GM10266 (cell line): ENCODE results near the gene GAB1.

ENCODE experiments used
- DNase-seq: peaks from one replicate; pipeline ENCODE4 v3.0.0; 2012; ENCODE audit errors: extremely low spot score
- CTCF ChIP-seq: IDR thresholded peaks from 2 replicates; pipeline ENCODE4 v1.5.1; 2012; ENCODE audit warnings: mild to moderate bottlenecking, low read depth; ENCODE audit not compliant: control insufficient read depth, insufficient read depth; ENCODE audit errors: missing control alignments

The GAB1 gene

DNA sequence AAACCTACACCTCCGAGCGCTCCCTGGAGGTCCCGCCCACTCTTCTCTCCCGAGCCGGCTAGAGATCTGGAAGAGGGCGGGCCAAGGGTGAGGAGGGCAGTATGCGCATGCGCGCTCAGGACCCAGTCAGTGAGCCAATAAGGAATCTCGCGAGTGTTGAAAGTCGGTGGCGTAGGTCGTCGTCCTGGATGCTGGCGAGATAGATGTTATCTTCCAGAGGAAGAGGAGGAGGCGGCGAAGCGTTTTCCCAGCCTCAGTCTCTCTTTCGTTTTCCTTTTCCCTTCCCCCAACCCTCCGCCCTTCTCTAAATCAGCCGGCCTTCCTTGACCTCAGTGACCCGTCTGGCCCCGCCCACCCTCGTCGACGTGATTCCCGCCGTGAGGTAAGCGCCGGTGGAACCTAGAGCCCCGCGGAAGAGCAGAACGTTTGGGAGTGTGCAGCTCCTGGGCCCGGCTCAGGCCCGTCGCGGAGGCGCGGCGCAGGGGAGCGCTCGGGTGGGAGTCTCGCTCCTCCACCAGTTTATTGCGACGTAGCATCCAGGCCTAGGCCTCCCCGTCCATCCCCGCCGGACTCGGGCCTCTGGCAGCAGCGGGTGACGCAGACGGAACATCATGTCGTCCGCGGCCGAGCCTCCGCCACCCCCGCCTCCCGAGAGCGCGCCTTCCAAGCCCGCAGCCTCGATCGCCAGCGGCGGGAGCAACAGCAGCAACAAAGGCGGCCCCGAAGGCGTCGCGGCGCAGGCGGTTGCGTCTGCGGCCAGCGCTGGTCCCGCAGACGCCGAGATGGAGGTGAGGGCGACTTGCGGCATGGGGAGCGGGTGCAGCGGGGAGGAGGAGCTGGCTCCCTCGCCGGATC lies 176.9 kb downstream of the GAB1 start, which contains the start of gene SMARCA5:
SMARCA5 (plus strand) TSS at position 389 of the 855 bp plus-strand sequence; CDS start at position 612, 223 bp downstream.
- no peak for TF ChIP-seq CTCF
- peak; percentile 93 for DNase-seq

DNA sequence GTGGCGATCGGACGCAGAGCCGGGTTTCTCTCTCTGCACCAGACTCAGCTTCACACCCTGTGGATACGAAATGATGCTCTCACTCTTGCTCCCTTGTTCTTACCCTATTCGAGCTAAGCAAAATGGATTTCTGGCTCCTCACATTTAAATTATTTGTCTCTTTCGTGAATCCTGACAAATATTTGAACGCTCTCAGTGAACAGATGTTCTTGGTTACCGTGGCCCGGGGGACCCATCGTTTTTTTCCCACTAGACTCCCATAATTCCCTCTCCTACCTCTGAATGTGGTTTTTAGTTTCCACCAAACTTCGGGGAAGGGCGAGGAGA lies 177.5 kb downstream of the GAB1 start:
- no peak for DNase-seq
- no peak for TF ChIP-seq CTCF

- no peak for TF ChIP-seq CTCF
- DNase-seq, result peak; percentile 18
Observed at GRCh38 chr4:143514497-143514896, 177.8 kb downstream of the GAB1 start.

- TF ChIP-seq CTCF, result no peak
- DNase-seq, result no peak
Observed at GRCh38 chr4:143514901-143515300, 178.2 kb downstream of the GAB1 start.

GRCh38 chr4:143515905-143516304 lies 179.2 kb downstream of the GAB1 start:
- no peak for TF ChIP-seq CTCF
- DNase-seq, result no peak

- TF ChIP-seq CTCF, result no peak
- no peak for DNase-seq
Observed at GRCh38 chr4:143517764-143518163, 181.1 kb downstream of the GAB1 start.
